HEK293T (cell line): ENCODE results near the gene INO80.

Experiments used
- CTCF ChIA-PET: fragments of 350-600 bp; formaldehyde crosslinking; extraction: SDS; loops from one replicate; lab custom pipeline; 2021; ENCODE audit warnings: antibody characterized with exemption, inconsistent platforms; lab: Yijun Ruan, JAX
- POLR2A ChIA-PET: fragments of 350-600 bp; formaldehyde crosslinking; extraction: SDS; loops from one replicate; lab custom pipeline; 2020; ENCODE audit warnings: antibody characterized with exemption, inconsistent platforms; lab: Yijun Ruan, JAX
- DNase-seq: peaks from one replicate; pipeline ENCODE4 v3.0.0; 2012; ENCODE audit warnings: mixed read lengths; ENCODE audit errors: extremely low spot score
- ARNT ChIP-seq: fragments of 450-650 bp; IDR thresholded peaks from 2 replicates; pipeline ENCODE4 v1.6.1; 2017; ENCODE audit warnings: mild to moderate bottlenecking
- BHLHE40 ChIP-seq: fragments of 450-650 bp; IDR thresholded peaks from 2 replicates; pipeline ENCODE4 v1.6.1; 2016; ENCODE audit warnings: mild to moderate bottlenecking, moderate library complexity, borderline replicate concordance
- CTBP1 ChIP-seq: fragments of 450-650 bp; IDR thresholded peaks from 2 replicates; pipeline ENCODE4 v1.6.1; 2016; ENCODE audit warnings: borderline replicate concordance
- ELF4 ChIP-seq: fragments of 450-650 bp; IDR thresholded peaks from 2 replicates; pipeline ENCODE4 v1.6.1; 2017; ENCODE audit warnings: antibody characterized with exemption
- FOXA1 ChIP-seq: fragments of 450-650 bp; IDR thresholded peaks from 2 replicates; pipeline ENCODE4 v1.6.1; 2016; ENCODE audit warnings: mild to moderate bottlenecking
- FOXK2 ChIP-seq: fragments of 450-650 bp; IDR thresholded peaks from 2 replicates; pipeline ENCODE4 v1.6.1; 2016; ENCODE audit warnings: mild to moderate bottlenecking
- FOXM1 ChIP-seq: fragments of 450-650 bp; IDR thresholded peaks from 2 replicates; pipeline ENCODE4 v1.6.1; 2017; ENCODE audit warnings: mild to moderate bottlenecking, borderline replicate concordance
- HDGF ChIP-seq: fragments of 450-650 bp; IDR thresholded peaks from 2 replicates; pipeline ENCODE4 v1.6.1; 2017; ENCODE audit warnings: antibody characterized with exemption, borderline replicate concordance
- L3MBTL2 ChIP-seq: fragments of 450-650 bp; conservative IDR thresholded peaks from 2 replicates; pipeline ENCODE4 v1.6.1; 2016; ENCODE audit warnings: mild to moderate bottlenecking
- LEF1 ChIP-seq: fragments of 450-650 bp; IDR thresholded peaks from 2 replicates; pipeline ENCODE4 v1.6.1; 2017; ENCODE audit warnings: mild to moderate bottlenecking, borderline replicate concordance
- NFRKB ChIP-seq: fragments of 450-650 bp; IDR thresholded peaks from 2 replicates; pipeline ENCODE4 v1.6.1; 2016; ENCODE audit warnings: mild to moderate bottlenecking, moderate library complexity
- PKNOX1 ChIP-seq: fragments of 450-650 bp; IDR thresholded peaks from 2 replicates; pipeline ENCODE4 v1.6.1; 2016
- SP1 ChIP-seq: fragments of 450-650 bp; IDR thresholded peaks from 2 replicates; pipeline ENCODE4 v1.6.1; 2017
- SUZ12 ChIP-seq: fragments of 450-650 bp; IDR thresholded peaks from 2 replicates; pipeline ENCODE4 v1.6.1; 2016; ENCODE audit warnings: mild to moderate bottlenecking
- TARDBP ChIP-seq: fragments of 450-650 bp; IDR thresholded peaks from 2 replicates; pipeline ENCODE4 v1.6.1; 2016
- ZNF384 ChIP-seq: fragments of 450-650 bp; IDR thresholded peaks from 2 replicates; pipeline ENCODE4 v1.6.1; 2016

INO80 gene

DNA sequence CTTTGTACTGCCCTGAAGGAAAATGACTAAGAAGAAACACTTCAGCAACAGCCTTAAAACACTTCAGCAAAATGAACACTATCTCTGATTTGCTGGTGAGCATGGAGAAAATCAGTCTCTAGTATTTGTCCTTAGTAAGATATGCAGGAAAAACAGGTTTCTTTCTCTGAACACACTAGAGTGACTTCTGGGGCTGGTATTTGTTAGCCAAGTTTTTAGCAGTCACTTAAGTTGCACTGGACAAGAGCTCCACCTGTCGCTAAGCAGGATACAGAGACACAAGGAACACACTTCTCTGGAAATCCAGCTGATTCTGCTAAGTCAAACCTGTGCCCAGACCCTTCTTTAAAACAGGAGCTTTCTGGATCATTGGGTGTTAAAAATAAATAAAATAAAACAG, 97.5 kb downstream of the INO80 start:
- no peak for DNase-seq
- CTCF ChIA-PET = interaction anchor here (0.7 to 2.1 kb wide), 2 partner anchors 111 to 115 kb away, joined by 3 to 9 read pairs; no protein-coding TSS in a partner anchor
- TF ChIP-seq LEF1 = no peak
- TF ChIP-seq ZNF384 = no peak
- TF ChIP-seq L3MBTL2 = no peak
- no peak for TF ChIP-seq FOXA1
- no peak for TF ChIP-seq ELF4
- TF ChIP-seq SUZ12 = no peak
- no peak for TF ChIP-seq CTBP1
- no peak for TF ChIP-seq FOXM1
- no peak for TF ChIP-seq ARNT
- no peak for TF ChIP-seq FOXK2
- TF ChIP-seq SP1 = no peak
- TF ChIP-seq TARDBP = no peak
- TF ChIP-seq NFRKB = no peak
- TF ChIP-seq PKNOX1 = no peak
- no peak for TF ChIP-seq HDGF
- no peak for TF ChIP-seq BHLHE40
- POLR2A ChIA-PET = interaction anchor here (1.4 kb wide), 1 partner anchor 66 kb away, joined by 4 read pairs; the partner anchor contains the start of gene CHAC1

DNA sequence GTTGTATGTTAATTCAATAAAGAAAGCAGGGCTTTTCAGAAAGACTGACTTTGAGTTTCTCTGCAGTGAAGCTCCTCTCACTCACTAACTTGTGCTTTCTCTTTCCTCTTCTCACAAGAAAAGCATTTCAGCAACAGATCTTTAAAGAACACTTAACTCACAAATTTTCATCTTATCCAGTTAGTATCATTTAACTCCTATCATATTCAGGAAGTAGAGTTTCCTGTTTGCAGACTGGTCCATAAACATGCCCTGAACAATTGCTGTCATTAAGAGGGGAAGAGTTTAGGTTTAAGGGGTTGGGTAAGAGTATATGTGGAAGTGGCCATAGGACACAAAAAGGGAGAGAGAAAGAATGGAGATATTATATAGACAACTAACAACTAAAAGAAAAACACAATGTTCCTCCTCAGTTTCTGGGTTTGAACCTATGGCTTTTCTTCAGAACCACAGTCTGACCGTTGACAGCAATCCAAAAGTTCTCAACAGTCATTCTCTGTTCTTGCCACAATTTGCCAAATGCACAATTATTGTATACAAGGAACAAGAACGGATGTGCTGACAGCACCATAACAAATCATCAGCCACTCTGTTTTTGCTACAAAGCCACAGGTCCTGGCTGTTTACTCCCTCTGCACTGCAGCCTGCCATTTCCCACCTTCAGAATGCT, 98.9 kb downstream of the INO80 start:
- TF ChIP-seq PKNOX1 = no peak
- TF ChIP-seq SP1 = no peak
- TF ChIP-seq CTBP1 = no peak
- TF ChIP-seq HDGF = no peak
- TF ChIP-seq FOXA1 = no peak
- no peak for TF ChIP-seq LEF1
- TF ChIP-seq TARDBP = no peak
- TF ChIP-seq FOXK2 = no peak
- no peak for TF ChIP-seq ARNT
- TF ChIP-seq FOXM1 = no peak
- no peak for TF ChIP-seq L3MBTL2
- TF ChIP-seq ELF4 = no peak
- TF ChIP-seq NFRKB = no peak
- no peak for TF ChIP-seq SUZ12
- TF ChIP-seq ZNF384 = no peak
- TF ChIP-seq BHLHE40 = no peak
- ChIA-PET CTCF (interaction anchor here (2.1 kb wide), 1 partner anchor 113 kb away, joined by 9 read pairs; no protein-coding TSS in a partner anchor), POLR2A (interaction anchor here (1.5 kb wide), 1 partner anchor 63 kb away, joined by 3 read pairs; no protein-coding TSS in a partner anchor)
- DNase-seq = no peak

DNA sequence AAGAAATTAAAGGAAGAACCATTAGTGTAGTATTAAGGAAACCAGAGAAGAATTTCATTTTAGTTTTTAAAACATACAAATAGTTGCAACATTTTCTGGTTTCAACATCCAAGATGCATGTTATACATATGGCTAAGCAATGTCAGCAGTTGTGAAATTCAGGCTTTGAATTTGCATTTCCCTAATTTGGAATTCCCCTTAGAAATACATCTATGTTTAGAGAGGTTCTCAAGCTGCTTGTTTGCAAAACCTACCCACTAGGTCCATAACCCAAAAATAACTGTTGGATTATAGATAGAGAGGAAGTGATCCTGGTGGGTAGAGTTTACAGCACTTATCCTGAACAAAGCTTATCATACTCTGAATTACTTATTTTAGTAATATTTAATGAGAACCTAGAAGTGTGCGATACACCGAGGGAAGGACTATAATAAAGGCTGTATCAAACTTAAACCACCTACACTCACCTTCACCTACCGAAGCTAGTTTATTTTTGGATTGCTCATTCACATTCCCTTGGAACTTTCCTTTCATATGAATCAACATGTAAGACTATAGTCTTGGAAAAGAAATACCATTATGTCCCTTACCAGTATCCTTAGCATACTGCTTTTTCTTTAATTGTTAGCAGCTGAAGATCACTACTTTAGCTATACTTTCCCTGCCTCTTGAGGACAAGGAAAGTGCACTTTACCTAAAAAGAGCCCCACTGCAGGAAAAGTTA, 102.2 kb downstream of the INO80 start:
- no peak for DNase-seq
- TF ChIP-seq ELF4 (no peak), L3MBTL2 (no peak), SP1 (no peak), FOXM1 (no peak), FOXK2 (no peak), FOXA1 (no peak), NFRKB (no peak), TARDBP (no peak), LEF1 (no peak), HDGF (no peak), ZNF384 (no peak), PKNOX1 (no peak), ARNT (no peak), SUZ12 (no peak), CTBP1 (no peak)
- ChIA-PET POLR2A (no interaction called here), CTCF (interaction anchor here (0.6 kb wide), 2 partner anchors 38 to 180 kb away, joined by 3 to 8 read pairs; no protein-coding TSS in a partner anchor)

- DNase-seq = no peak
- TF ChIP-seq PKNOX1 (no peak), BHLHE40 (no peak), LEF1 (no peak), ARNT (no peak), FOXA1 (no peak), L3MBTL2 (no peak), ZNF384 (no peak), FOXK2 (no peak), CTBP1 (no peak), ELF4 (no peak), FOXM1 (no peak), NFRKB (no peak), HDGF (no peak)
- CTCF ChIA-PET = no interaction called here
- POLR2A ChIA-PET = no interaction called here
These were observed 104.8 kb downstream of the INO80 start for GRCh38 chr15:41011055-41011815.

DNA sequence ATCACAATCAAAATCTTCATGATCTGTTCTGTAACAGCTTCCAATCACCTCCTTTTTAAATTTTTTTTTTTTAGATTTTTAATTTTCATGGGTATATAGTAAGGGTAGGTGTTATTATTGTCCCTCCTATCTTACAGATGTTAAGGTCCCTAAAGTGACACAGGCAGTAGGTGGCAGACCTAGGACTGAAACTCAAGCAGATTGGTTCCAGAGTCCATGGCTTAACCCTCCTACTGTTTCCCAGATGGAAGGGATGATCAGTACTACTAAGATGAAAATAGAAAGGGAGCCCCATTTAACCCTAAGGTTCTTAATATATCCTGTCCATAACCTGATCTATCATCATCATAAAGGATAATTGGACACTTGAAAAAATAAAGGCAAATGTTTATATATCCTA, 105.7 kb downstream of the INO80 start:
- ChIA-PET CTCF (interaction anchor here (0.6 kb wide), 1 partner anchor 107 kb away, joined by 4 read pairs; no protein-coding TSS in a partner anchor), POLR2A (no interaction called here)
- TF ChIP-seq ELF4 (no peak), NFRKB (no peak), ZNF384 (no peak), HDGF (no peak), FOXK2 (no peak), BHLHE40 (no peak), FOXA1 (no peak), L3MBTL2 (no peak), SUZ12 (no peak), FOXM1 (no peak), LEF1 (no peak), TARDBP (no peak), ARNT (no peak), PKNOX1 (no peak), SP1 (no peak)
- DNase-seq = no peak
